GM19351 (cell line): ENCODE data around the gene CAMK1D.

Experiments
- ATAC-seq: cut with Tn5 transposase; IDR thresholded peaks from one replicate; pipeline ENCODE4 v1.9.1; 2021; ENCODE audit warnings: mild to moderate bottlenecking, moderate library complexity; ENCODE audit not compliant: unreplicated experiment

The CAMK1D gene

DNA sequence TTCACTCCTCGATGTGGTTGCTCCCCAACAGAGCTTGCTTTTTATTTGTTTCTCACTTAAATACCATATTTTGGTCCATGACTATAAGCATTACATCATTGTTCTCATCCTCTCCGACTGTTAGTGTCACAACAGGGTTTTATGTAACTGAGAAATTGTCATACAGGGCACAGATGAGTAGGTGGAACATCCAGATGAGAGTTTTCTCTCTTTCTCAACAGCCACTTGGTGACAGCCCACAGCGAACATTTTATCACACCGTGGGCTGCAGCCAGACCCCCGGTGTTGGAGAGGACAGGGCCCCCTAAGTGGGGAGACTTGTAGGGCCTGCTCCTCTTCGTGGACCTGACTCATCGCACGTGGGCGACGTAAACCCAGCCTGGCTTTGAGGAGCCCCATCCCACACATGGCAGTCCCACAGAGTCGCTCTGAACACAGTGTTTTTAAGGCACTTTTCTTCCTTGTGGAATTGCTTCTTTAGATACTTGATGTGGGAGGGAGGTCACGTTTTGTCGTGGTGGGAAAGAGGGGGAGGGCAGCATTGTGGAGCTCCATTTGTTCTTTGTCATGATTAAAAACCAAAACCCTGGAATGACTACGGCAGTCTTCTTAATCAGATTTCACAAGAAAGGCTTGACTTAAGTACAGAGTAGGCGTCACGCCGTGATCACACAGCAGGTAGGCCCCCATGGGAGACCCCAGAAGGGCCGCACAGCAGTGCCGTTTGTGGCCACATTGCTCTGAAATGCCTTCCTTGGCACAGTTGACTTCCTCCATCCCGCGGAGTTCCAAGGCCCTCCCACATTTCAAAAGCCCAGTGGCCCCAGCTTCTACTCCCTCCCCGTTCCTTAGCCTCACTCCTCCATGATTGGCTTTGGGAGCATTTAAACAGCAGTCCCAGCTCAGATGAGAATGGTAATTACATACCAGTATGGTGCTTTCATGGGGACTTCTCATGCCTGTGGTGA is 431.6 kb downstream of the CAMK1D start:
- ATAC-seq, result no peak

DNA sequence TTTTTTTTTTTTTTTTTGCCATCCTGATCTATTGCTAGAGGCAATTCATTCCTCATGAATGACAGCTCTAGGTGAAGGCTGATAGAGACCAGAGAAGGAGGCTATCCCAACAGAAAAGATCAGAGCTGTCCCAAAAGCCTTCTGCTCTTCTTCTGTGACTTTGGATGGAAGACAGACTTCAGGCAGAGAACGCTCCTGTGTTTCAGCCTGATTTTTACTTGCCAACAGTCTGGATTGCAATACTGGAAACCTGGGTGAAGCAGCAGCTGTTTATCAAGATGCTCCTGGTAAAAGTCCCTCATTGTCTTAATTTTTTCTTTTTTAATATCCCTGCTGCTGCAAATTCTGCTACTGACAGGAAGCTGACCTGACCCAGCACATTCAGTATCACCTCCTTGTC is 432.6 kb downstream of the CAMK1D start:
- no peak for ATAC-seq

DNA sequence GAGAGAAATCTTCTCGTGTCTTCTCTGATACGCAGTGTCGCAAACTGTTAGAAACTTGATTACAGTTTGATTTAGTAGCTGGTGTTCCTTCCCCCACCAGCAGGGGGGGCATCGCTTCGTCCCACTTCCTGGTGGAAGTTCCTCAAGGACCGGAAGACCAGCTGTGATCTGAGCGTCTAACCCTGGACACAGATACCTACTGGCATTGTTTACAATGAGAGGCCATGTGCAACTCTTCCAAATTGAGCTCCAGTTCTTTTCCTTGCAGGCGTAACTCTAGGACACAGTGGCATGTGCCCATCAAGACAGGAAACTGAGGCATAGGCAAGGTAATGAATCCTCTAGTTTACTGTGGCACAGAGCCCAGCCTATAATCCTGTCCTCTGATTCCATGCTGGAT is 433.2 kb downstream of the CAMK1D start:
- no peak for ATAC-seq

DNA sequence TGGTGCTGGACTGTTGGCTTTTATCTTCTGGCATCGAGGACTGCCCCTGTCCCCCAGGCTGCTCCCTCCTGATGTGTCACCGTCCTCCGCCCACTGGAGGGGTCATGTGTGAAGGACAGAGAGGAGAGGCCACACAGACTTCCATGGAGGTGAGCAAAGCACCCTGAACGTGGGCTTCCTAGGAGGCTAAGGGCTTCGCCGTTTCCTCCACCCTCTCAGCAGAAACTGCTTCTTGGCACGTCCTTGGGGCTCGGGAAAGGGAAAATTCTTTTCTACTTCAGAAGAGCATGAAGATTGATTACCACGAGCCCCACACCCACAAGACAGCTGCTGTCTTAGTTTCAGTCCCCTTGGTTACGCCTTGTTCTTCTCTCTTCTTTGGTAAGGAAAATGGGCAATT is 433.9 kb downstream of the CAMK1D start:
- ATAC-seq, result no peak

DNA sequence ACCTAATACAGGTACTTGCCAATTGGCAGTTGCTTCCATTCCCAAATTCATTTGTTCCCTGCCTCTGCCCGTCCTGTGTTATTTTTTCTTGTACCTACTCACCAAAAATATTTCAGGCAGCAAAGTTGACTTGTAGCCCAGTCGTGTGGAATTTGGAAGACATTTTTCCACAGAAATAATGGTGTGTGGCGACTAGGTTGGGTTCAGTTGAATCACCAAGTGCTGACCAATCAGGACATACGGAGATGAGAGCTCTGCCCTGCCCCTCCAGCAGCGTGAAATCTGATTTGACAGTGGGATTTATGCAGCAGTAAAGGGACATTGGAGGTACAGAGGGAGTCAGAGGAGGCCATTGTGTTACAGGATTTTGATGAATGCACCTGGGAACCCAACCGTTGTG is 435.3 kb downstream of the CAMK1D start:
- no peak for ATAC-seq

DNA sequence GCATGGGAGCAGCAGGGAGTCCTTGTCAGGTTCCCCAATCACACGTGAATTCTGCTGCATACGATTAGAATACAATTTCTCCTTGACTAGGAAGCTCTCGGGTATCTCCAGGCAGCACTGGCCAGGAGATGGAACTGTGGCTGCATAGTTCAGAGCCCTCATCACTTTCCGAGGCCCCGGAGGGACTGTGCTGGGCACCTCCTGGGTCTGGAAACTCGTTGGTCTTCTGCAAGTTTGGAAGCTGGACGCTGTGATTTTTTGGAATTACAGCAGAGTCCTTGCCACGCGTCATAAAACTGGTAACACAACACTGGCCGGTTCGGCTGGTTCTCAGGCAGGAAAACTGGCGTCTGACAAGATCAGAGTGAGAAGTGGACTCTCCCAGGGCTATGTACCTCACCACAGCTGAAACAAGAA is 436.1 kb downstream of the CAMK1D start:
- no peak for ATAC-seq

DNA sequence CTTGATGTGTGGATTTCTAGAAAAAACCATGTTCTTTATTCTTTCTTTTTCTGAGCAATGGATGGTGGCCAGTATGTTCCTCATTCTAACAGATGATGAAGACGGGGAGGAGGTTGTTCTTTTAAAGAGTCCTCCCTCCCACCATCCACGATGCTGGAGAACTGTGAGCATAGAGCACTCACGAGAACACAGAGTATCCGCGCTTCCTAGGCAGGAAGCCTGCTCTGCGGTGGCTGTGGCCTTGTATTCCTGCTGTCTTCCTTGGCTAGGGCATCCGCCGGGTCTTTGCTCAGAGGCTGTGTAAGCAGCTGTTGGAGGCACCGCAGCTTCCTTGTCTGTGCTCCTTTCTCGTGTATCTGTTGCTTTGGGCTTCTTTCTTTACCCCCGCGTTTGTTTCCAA is 437.9 kb downstream of the CAMK1D start:
- no peak for ATAC-seq

DNA sequence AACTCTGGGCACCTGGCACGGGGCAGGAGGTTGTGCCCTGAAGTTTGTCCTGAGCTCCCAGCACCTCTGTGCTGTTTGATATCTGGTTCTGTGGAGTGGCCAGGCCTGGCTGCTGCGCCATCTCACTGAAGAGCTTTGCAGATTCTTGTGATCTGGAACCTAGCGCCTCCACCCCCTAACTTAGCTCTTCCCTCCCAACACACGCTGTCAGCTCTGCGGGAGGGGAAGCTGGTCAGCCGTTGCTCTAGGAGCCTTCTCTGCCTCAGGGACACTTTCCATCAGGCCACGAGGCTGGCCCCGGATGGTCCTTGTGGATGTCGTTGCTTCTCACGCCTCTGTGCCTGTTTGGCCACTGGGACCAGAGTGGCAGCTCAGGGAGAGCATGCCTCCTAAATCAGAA is 438.9 kb downstream of the CAMK1D start:
- ATAC-seq, result no peak

DNA sequence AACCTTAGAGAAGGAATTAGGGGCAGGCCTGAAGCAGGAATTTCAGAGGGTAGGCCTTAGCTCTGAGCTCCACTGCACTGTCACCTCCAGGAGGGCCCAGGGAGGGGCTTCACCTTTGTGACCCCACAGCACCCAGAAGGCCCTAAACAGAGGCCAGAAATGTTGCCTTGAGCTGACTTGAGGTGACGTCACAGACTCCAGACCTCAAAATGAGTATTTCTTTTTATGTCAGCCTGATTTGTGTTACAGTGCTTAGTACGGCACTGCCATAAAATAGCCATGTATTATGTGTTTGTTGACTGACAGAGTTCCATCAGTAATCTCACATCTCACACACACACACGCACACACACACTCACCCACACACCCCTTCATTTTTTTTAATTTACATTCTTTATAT is 440.9 kb downstream of the CAMK1D start:
- ATAC-seq, result no peak

DNA sequence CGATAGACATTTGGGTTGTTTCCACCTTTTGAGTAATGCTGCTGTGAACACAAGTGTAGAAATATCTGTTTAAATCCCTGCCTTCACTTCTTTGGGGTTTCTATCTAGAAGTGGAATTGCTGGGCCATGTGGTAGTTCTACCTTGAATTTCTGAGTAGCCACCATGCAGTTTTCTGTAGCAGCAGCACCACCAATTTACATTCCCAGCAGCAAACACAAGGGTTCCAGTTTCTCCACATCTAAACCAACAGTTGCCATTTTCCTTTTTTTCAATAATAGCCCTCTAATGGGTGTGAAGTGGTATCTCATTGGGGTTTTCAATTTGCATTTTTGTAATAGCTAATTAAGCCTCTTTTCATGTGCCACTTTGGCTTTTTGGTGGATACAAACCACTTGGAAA is 442.4 kb downstream of the CAMK1D start:
- ATAC-seq, result no peak

DNA sequence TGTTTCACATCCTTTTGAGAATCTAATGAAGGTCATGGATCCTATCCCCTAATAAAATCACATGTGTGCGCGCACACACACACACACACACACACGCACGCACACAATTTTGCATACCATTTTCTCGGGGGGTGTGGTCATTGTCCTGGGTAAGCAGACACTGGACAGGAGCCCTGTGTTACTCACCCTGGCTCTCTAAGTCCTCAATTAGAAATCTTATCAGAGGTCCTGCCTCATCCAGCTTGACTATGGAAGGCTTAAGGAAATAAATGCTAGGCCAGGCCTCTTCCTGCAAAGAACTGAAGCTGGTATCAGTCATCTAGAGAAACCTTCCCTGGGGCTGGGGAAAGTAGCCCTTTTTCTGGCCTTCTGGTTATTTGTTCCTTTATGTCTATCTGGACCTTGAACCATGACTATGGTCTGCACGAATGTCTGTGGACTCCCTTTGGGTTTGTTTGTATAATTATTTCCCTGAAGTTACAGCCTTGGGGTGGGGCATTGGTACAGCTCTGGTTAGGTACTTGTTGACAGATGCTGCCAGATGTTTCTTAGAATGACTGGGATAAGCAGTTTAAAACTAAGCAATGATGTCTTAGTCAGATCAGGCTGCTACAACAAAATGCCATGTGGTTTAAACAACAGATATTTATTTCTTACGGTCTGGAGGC is 443.7 kb downstream of the CAMK1D start:
- ATAC-seq, result no peak

DNA sequence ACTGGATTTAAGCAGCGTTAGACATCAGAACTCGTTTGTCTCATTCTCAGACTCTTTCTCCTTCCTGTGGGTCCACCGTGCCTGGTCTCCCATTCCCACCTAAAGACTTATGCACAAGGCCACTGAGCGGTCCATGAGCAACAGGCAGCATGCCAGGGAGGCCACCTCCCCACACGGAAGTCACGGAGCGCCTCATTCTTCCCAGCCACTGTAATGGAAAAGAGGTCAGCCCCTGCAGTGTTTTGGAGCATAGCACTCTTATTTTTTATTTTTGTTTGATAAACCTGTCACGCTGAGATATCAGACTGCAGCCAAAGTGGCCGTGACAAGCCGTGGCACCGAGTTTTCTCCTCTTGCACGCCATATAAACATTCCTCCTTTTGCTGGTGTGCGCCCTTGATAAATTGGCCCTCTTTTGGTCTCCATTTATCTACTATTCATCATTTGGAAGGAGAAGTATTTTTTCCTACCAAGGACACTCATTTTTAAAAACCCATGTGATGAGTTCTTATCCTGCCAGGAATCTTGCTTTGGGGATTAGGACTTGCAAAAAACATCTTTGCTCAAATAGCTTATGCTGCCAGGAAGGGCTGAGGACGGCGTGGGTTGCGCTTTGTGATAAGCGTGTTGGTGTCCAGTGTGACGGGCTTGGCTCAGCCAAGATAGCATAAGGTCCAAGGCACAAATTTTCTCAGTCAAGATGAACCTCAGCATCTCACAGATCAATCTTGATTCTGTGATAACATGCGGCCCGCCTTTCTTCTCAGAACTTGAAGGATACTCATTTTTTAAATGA is 446.2 kb downstream of the CAMK1D start:
- ATAC-seq, result no peak

DNA sequence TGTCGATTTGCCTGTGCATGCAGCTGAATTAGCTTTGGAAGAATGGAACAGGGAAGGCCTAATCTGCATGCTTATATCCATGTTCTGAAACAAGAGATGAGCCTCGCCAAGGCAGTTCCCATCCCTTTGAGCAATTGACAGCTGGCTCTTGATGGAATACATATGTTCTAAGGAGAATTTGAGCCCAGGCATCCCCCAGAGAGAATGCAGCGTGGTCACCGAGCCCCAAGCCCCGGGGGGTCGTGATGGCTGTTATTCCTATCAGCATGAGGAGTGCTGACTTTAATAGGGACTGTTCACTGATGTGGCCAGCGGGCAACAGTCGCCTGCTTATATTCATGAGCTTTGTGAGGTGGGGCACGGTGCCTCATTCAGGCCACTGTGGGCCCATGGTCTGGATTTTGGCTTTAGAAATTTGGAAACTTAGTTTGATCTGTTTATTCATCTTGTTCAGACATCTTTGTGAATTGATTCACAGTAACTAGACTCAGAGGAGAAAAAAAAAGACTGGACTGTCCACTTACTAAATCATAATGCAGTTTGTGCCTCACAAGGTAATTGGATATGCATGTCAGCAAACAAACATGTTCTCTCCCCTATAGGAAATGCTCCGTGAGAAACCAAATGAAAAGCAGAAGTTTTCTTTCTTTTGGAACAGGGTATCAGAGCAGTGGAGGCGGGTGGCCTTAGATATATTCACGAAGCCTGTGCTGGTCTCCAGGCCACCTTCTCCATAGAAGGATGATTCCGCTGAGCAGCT is 447.2 kb downstream of the CAMK1D start:
- ATAC-seq, result no peak

DNA sequence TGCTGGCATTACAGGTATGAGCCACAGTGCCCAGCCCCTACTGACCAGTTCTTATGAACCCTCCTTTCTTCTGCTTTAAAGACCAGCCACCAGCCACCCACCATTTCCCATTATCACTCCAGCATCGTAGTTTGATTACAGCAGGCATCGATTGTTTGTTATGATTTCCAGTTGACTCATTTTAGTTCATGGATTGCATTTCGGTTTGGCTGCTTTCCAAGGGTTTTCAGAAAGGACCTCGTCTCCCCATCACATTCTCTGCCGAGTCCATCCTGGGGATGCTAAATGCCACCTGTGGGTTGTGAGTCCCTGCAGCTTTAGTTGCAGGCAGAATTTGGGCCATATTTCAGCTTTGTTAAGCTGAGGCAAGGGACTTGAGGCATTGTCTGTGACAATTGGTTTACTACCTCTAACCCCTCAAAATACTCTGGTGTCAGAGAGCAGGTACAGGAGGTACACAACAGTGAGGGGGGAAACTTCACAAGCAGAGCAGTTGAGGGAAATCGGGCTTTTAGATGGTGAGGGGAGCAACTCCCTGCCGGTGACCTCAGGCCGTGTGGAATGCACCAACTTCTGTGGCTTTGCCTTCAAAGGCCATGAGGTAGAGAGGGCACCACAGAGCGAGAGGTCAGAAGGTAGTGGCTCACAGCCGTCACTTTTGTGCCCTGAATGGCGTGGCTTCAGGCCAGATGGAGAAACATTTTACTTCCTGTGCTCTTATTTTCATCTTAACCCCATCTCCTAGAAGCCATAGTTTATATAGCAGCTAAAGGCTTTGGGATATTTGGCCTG is 448.3 kb downstream of the CAMK1D start:
- no peak for ATAC-seq

DNA sequence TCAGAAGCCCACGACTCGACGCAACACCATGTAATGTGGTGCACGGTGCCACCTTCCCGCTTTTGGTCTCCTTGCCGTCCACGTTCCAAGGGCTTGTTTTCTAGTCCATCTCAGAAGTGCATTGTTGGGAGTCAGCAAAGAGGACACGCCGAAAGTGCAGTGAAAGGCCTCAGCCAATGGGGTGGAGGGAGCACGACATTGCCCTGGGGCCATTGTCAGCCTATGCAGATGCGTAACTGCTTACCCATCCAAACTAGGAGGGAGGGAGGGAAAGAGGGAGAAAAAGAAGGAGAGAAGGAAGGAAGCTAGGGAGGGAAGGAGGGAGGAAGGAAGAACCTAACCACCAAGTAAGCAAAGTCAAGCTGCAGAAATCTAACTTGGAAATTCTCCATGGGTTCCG is 449.8 kb downstream of the CAMK1D start:
- ATAC-seq, result no peak

DNA sequence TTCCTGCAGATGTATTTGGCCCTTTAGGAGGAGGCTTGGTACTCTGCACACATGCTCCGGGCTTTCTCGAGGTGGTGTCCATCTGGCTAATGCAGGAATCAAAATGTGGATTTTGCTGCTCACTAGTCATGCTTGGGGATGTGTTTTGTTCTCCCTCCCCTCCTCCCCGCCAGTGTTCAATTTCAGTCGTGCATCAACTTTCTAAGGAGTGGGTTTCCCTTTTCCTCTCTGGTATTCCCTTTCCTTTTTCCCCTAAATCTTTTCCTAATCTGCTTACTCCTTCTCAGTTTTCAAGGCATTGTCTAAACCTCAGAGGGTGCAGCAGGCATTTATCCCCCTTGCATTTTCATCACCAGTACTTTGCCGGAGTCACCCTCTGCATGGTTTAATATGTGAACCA is 450.4 kb downstream of the CAMK1D start:
- no peak for ATAC-seq

DNA sequence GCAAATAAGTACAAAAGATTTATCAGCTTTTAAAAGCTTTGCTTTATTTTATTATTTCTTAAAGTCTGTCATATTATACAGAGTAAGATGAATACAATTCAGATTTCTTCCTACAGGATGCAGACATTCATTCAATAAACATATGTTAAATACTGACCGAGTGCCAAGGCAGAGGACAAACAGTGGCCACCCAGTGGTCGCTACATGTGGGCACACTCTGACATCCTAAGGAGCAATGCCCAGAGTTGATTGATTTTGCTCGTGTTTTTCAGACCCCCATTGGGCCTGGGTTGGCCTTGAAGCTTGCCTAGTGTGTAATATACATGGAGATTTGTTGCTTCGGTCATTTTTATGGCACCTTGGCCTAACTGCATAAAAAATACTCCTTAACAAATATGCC is 451.0 kb downstream of the CAMK1D start:
- ATAC-seq, result no peak

DNA sequence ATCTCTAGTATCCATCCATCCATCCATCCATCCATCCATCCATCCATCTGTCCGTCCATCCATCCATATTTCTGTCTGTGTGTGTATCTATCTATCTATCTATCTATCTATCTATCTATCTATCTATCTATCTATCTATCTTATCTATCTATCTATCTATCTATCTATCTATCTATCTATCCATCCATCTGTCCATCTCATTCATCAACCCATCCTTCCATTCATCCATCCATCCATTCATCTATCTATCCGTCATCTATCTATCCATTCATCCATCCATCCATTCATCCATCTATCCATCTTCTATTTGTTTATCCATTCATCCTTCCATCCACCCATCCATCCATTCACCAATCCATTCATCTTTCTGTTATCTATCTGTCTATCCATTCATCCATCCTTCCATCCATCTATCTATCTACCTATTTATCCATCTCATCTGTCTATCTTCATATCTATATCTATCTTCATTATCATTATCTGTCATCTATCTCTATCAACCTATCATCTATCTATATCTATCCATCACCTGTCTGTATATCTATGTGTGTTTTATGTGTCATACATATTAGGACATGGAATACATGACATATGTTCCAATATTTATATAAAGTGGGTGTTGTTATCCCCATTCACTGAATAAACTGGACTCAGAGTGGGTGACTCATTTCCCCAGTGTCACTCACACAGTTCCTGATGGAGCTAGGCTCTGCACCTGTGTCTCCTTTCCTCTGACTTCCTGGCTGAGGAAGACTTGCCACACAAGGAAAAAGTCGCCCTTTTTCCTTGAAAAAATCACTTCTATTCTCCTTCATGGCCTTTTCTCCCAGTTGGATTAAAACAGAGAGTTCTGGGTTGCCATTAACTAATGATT is 452.1 kb downstream of the CAMK1D start:
- no peak for ATAC-seq

DNA sequence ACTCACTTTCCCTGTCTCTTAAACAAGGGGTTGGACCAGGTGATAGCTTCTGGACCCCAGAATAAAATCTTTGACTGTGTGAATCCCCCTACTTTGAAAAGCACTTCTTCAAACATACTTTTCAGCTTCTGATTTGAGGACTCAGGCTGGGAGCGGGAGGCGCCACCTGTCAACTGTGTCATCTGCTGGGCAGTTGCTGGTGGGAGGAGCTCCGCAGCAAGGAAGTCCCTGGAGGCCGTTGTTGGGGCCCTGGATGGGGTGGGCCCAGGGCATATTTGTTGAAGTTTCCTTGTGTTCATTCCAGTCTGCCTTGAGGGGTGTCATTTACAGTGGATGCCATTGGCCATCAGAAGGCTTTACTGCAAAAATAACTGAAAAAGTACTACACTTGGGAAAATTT is 454.4 kb downstream of the CAMK1D start:
- ATAC-seq, result no peak
